WTC11 (cell line): ENCODE results near the gene STRIP1. TPM values are rescaled to one million over a fixed set of nuclear protein-coding genes. Genes with fewer than 3 reads are reported as not detected.

Experiments
- ATAC-seq: fragments of 200-7000 bp; cut with Tn5 transposase; 2 replicates; pipeline ENCODE4 v1.10.0; 2021; ENCODE audit warnings: mild to moderate bottlenecking, moderate library complexity
- CTCF ChIA-PET: fragments of 300-600 bp; sonication (Branson Sonifier 250); formaldehyde crosslinking; loops from one replicate; lab custom pipeline; 2021; ENCODE audit warnings: antibody characterized with exemption; lab: Charles Lee
- POLR2A ChIA-PET: fragments of 350-600 bp; sonication (Branson Sonifier 250); formaldehyde crosslinking; loops from one replicate; lab custom pipeline; 2021; ENCODE audit warnings: antibody characterized with exemption; lab: Charles Lee
- DNase-seq: peaks from one replicate; pipeline ENCODE4 v3.0.0; 2021; ENCODE audit warnings: low spot score
- H3K27ac Mint-ChIP-seq: 2 replicates; pipeline ENCODE4 v1.8.0; 2021; ENCODE audit warnings: mixed read lengths
- H3K27me3 Mint-ChIP-seq: 2 replicates; pipeline ENCODE4 v1.8.0; 2021; ENCODE audit warnings: low read depth, mild to moderate bottlenecking, moderate library complexity, mixed read lengths
- H3K36me3 Mint-ChIP-seq: 2 replicates; pipeline ENCODE4 v1.8.0; 2021; ENCODE audit warnings: mixed read lengths
- H3K4me1 Mint-ChIP-seq: 2 replicates; pipeline ENCODE4 v1.8.0; 2022; ENCODE audit warnings: mixed read lengths
- H3K4me3 Mint-ChIP-seq: 2 replicates; pipeline ENCODE4 v1.8.0; 2021; ENCODE audit warnings: mild to moderate bottlenecking, moderate library complexity, mixed read lengths
- H3K9me3 Mint-ChIP-seq: 2 replicates; pipeline ENCODE4 v1.8.0; 2021; ENCODE audit warnings: mixed read lengths
- ELF4 ChIP-seq: sonication (generic); formaldehyde crosslinking; IDR thresholded peaks from 2 replicates; pipeline ENCODE4 v1.8.1; 2022; ENCODE audit warnings: low read depth, mild to moderate bottlenecking, moderate library complexity, missing genetic modification reagents
- EMX1 ChIP-seq: fragments of 250-450 bp; sonication (Bioruptor Pico); IDR thresholded peaks from 2 replicates; pipeline ENCODE4 v1.8.0; 2021; ENCODE audit warnings: mild to moderate bottlenecking
- ERG ChIP-seq: fragments of 250-450 bp; sonication (Bioruptor Pico); IDR thresholded peaks from 2 replicates; pipeline ENCODE4 v1.8.0; 2021; ENCODE audit warnings: mild to moderate bottlenecking
- FOXP1 ChIP-seq: sonication (generic); formaldehyde crosslinking; IDR thresholded peaks from 2 replicates; pipeline ENCODE4 v1.8.0; 2022; ENCODE audit warnings: missing genetic modification reagents, mild to moderate bottlenecking, moderate library complexity, borderline replicate concordance
- HMGXB4 ChIP-seq: sonication (generic); formaldehyde crosslinking; IDR thresholded peaks from 2 replicates; pipeline ENCODE4 v1.8.1; 2023; ENCODE audit warnings: mild to moderate bottlenecking, moderate library complexity, missing genetic modification reagents
- PRDM15 ChIP-seq: sonication (generic); formaldehyde crosslinking; IDR thresholded peaks from 2 replicates; pipeline ENCODE4 v1.8.0; 2022; ENCODE audit warnings: missing genetic modification reagents
- STAT6 ChIP-seq: sonication (generic); formaldehyde crosslinking; conservative IDR thresholded peaks from 2 replicates; pipeline ENCODE4 v1.8.1; 2023; ENCODE audit warnings: mild to moderate bottlenecking, low read depth, missing genetic modification reagents, moderate library complexity
- ZBTB43 ChIP-seq: sonication (generic); formaldehyde crosslinking; IDR thresholded peaks from 2 replicates; pipeline ENCODE4 v1.8.1; 2023; ENCODE audit warnings: mild to moderate bottlenecking, missing genetic modification reagents
- ZNF121 ChIP-seq: sonication (generic); formaldehyde crosslinking; IDR thresholded peaks from 2 replicates; pipeline ENCODE4 v1.8.0; 2023; ENCODE audit warnings: missing genetic modification reagents
- total RNA-seq: library from RNA; stranded (reverse); gene quantifications from 3 replicates; pipeline ENCODE4 v1.2.3, GENCODE V29; 2021
- TF ChIP-seq, protein P1 (sequence below): sonication (generic); formaldehyde crosslinking; IDR thresholded peaks from 2 replicates; pipeline ENCODE4 v1.8.1; 2022; ENCODE audit warnings: low read depth, mild to moderate bottlenecking, moderate library complexity, missing genetic modification reagents, borderline replicate concordance
- TF ChIP-seq, protein P2 (sequence below): fragments of 250-450 bp; sonication (Bioruptor Pico); IDR thresholded peaks from 2 replicates; pipeline ENCODE4 v1.9.0; 2021; ENCODE audit warnings: mild to moderate bottlenecking
- TF ChIP-seq, protein P3 (sequence below): sonication (generic); formaldehyde crosslinking; IDR thresholded peaks from 2 replicates; pipeline ENCODE4 v1.8.1; 2022; ENCODE audit warnings: missing genetic modification reagents, borderline replicate concordance

Gene STRIP1
- total RNA-seq, 1 experiment from 2014 or later: 42.8 TPM

- TF ChIP-seq, protein P1, sequence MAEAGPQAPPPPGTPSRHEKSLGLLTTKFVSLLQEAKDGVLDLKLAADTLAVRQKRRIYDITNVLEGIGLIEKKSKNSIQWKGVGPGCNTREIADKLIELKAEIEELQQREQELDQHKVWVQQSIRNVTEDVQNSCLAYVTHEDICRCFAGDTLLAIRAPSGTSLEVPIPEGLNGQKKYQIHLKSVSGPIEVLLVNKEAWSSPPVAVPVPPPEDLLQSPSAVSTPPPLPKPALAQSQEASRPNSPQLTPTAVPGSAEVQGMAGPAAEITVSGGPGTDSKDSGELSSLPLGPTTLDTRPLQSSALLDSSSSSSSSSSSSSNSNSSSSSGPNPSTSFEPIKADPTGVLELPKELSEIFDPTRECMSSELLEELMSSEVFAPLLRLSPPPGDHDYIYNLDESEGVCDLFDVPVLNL (CRISPR knock-in tag): no peak
- TF ChIP-seq, protein P2, sequence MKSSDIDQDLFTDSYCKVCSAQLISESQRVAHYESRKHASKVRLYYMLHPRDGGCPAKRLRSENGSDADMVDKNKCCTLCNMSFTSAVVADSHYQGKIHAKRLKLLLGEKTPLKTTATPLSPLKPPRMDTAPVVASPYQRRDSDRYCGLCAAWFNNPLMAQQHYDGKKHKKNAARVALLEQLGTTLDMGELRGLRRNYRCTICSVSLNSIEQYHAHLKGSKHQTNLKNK (CRISPR knock-in tag): no peak
- TF ChIP-seq ELF4 (CRISPR knock-in tag) (no peak), STAT6 (CRISPR knock-in tag) (no peak), ZNF121 (no peak), ERG (CRISPR knock-in tag) (no peak), HMGXB4 (no peak; the same call in 1 of the 2 replicates), EMX1 (CRISPR knock-in tag) (no peak), PRDM15 (CRISPR knock-in tag) (no peak)
Observed at GRCh38 chr1:110067479-110067892, 33.1 kb downstream of the STRIP1 start (continued).

DNA sequence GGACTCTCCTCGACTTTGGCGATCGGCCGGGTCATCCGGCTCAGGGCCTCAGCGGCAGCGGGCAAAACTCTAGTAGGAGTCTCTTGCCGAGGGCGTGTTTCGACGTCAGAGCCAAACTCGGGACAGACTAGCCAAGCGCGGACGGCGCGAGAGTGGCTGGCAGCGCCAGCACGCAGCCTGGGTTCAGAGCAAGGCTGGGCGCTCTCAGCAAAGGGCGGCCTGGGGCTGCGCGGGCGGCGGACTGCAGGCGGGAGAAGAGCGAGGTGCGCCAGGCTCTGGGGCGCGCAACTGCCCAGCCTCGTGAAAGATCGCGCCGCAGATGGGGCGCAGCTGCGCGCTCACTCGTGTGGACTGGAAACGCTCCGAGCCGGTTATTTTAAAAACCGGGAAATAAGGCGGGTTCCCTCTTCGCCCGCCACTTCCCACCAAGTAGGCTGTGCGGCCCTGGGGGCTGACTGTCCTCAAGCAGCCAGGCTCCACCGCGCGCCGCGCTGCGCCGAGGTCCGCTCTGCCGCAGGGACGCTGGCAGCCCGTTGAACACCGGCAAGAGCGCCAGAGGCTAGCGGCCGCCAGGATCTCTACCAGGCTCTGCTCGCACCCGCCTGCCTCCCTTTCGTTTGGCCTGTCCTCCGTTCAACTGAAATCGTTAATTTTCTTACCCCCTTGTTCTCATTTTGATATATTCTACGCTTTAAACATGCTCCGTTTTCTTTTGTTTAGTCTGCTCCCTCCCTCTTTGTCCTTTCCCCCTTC is 33.6 kb downstream of the STRIP1 start:
- Mint-ChIP-seq H3K4me3 (peak overlapping the region; percentile 67), H3K27ac (no peak overlapping the region), H3K4me1 (peaks cover 15% of the 10 kb centered on the region), H3K36me3 (no peaks in the 10 kb centered on the region), H3K9me3 (no peaks in the 10 kb centered on the region), H3K27me3 (peaks cover 87% of the 10 kb centered on the region)
- DNase-seq: peak; percentile 61
- ATAC-seq: peak; percentile 34
- CTCF ChIA-PET: interaction anchor here (1.0 to 2.6 kb wide), 6 partner anchors 15 to 428 kb away, joined by 3 to 20 read pairs (median 7); no protein-coding TSS in a partner anchor
- POLR2A ChIA-PET: no interaction called here
- TF ChIP-seq PRDM15 (CRISPR knock-in tag) (peak; percentile 60), ZBTB43 (no peak), FOXP1 (0 out of 2 replicates have a peak, but pooled peaks have one; percentile 45), HMGXB4 (peak; percentile 53; the same call in 1 of the 2 replicates)
- TF ChIP-seq, protein P3, sequence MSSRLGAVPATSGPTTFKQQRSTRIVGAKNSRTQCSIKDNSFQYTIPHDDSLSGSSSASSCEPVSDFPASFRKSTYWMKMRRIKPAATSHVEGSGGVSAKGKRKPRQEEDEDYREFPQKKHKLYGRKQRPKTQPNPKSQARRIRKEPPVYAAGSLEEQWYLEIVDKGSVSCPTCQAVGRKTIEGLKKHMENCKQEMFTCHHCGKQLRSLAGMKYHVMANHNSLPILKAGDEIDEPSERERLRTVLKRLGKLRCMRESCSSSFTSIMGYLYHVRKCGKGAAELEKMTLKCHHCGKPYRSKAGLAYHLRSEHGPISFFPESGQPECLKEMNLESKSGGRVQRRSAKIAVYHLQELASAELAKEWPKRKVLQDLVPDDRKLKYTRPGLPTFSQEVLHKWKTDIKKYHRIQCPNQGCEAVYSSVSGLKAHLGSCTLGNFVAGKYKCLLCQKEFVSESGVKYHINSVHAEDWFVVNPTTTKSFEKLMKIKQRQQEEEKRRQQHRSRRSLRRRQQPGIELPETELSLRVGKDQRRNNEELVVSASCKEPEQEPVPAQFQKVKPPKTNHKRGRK (CRISPR knock-in tag): peak; percentile 10; the same call in 1 of the 2 replicates
